ENCODE data around the gene CACNA1C. TPM values are rescaled to one million over a fixed set of nuclear protein-coding genes. Genes with fewer than 3 reads are reported as not detected.

The CACNA1C gene
- total RNA-seq, 4 donors from 2014 or later, result 3.8 to 13.6 (median 5.7) TPM

GRCh38 chr12:2654311-2654710, 601.5 kb downstream of the CACNA1C start:
- ATAC-seq (ENCODE audit: low FRiP score), result no peak
- TF ChIP-seq, protein P1, sequence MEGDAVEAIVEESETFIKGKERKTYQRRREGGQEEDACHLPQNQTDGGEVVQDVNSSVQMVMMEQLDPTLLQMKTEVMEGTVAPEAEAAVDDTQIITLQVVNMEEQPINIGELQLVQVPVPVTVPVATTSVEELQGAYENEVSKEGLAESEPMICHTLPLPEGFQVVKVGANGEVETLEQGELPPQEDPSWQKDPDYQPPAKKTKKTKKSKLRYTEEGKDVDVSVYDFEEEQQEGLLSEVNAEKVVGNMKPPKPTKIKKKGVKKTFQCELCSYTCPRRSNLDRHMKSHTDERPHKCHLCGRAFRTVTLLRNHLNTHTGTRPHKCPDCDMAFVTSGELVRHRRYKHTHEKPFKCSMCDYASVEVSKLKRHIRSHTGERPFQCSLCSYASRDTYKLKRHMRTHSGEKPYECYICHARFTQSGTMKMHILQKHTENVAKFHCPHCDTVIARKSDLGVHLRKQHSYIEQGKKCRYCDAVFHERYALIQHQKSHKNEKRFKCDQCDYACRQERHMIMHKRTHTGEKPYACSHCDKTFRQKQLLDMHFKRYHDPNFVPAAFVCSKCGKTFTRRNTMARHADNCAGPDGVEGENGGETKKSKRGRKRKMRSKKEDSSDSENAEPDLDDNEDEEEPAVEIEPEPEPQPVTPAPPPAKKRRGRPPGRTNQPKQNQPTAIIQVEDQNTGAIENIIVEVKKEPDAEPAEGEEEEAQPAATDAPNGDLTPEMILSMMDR (IDR thresholded peaks at IDR 0.05), result no peak
- no peak for DNase-seq (ENCODE audit: low spot score)

- no peak for ATAC-seq (ENCODE audit: low FRiP score)
- TF ChIP-seq, protein P1 (IDR thresholded peaks at IDR 0.05), result no peak
These were observed 602.0 kb downstream of the CACNA1C start for GRCh38 chr12:2654741-2655140.

DNA sequence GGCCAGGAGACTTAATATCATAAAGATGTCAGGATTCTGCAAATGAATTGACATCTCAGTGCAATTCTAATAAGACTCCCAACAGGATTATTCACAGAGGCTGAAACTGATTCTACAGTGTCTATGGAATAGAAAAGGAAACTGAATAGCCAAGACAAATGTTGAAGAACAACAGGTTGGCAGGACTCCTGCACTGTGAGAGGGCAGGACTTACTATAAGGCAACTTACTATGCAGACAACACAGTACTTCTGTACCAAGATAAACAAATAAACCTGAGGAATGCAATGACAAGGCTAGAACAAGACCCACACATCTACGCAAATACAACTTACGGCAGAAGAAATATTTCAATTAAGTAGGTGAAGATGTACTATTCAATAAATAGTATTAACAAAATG, 609.7 kb downstream of the CACNA1C start:
- TF ChIP-seq, protein P1 (IDR thresholded peaks at IDR 0.05), result no peak
- no peak for DNase-seq (ENCODE audit: low spot score)
- no peak for ATAC-seq (ENCODE audit: low FRiP score)

More at GRCh38 chr12:2654741-2655140, 602.0 kb downstream of the CACNA1C start:
- DNase-seq (ENCODE audit: low spot score), result no peak

GRCh38 chr12:2664721-2665577, 612.2 kb downstream of the CACNA1C start:
- TF ChIP-seq, protein P1 (IDR thresholded peaks at IDR 0.05), result no peak
- ATAC-seq (ENCODE audit: low FRiP score) (no peak), DNase-seq (ENCODE audit: low spot score) (no peak)

DNA sequence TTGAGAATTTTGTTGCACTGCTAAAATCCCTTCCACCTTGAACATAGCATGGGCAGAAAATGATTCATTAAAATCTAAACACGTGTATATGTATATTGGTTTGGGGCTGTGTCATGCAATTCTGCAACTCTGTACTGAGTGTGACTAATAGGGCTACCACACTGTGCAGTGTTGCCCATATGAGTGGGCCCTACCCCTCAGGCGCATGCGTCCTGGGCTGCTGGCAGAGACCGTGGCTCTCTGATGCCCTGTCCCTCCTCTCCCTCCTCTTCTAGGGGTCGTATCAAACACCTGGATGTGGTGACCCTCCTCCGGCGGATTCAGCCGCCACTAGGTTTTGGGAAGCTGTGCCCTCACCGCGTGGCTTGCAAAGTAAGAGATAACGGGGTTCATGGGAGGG, 613.6 kb downstream of the CACNA1C start:
- DNase-seq (ENCODE audit: low spot score) (no peak), ATAC-seq (ENCODE audit: low FRiP score) (no peak)
- TF ChIP-seq, protein P1 (IDR thresholded peaks at IDR 0.05), result no peak

- TF ChIP-seq, protein P1 (IDR thresholded peaks at IDR 0.05), result no peak
- ATAC-seq (ENCODE audit: low FRiP score) (no peak), DNase-seq (ENCODE audit: low spot score) (no peak)
These were observed 614.1 kb downstream of the CACNA1C start for GRCh38 chr12:2666846-2667245.
